BJ (cell line): ENCODE measurements around the gene TANC1. TPM values are rescaled to one million over a fixed set of nuclear protein-coding genes. Genes with fewer than 3 reads are reported as not detected.

Experiments used
- CTCF ChIA-PET: fragments of 350-600 bp; formaldehyde crosslinking; extraction: SDS; loops from one replicate; lab custom pipeline; 2021; ENCODE audit warnings: antibody characterized with exemption, inconsistent platforms; lab: Yijun Ruan, JAX
- POLR2A ChIA-PET: fragments of 300-600 bp; sonication (Branson Sonifier 250); formaldehyde crosslinking; extraction: SDS; loops from one replicate; lab custom pipeline; 2021; ENCODE audit warnings: antibody characterized with exemption; lab: Charles Lee
- DNase-seq: peaks from one replicate; pipeline ENCODE4 v3.0.0-alpha.2; 2011; ENCODE audit warnings: low read depth
- H3K27me3 ChIP-seq: 2 replicates; pipeline ENCODE4 v1.6.0; 2011; ENCODE audit warnings: low read length; ENCODE audit not compliant: control insufficient read depth, insufficient read depth
- H3K36me3 ChIP-seq: 2 replicates; pipeline ENCODE4 v1.5.1; 2011; ENCODE audit warnings: low read length; ENCODE audit not compliant: control insufficient read depth, insufficient read depth
- H3K4me3 ChIP-seq: 2 replicates; pipeline ENCODE4 v1.5.1; 2011; ENCODE audit warnings: low read depth, mild to moderate bottlenecking, control low read depth, low read length
- polyA plus RNA-seq: library from polyadenylated mRNA; depleted of rRNA; stranded (reverse); fragments of >200 nt; gene quantifications from 2 replicates; pipeline ENCODE4 v1.2.3, GENCODE V29; 2011
- TF ChIP-seq, protein P1 (sequence below): IDR thresholded peaks from 2 replicates; pipeline ENCODE4 v1.5.1; 2011; ENCODE audit warnings: low read depth, mild to moderate bottlenecking, control low read depth, inconsistent platforms, low read length, moderate library complexity; ENCODE audit not compliant: insufficient read depth

TANC1 gene
- polyA plus RNA-seq, 1 experiment, result 22.0 TPM

DNA sequence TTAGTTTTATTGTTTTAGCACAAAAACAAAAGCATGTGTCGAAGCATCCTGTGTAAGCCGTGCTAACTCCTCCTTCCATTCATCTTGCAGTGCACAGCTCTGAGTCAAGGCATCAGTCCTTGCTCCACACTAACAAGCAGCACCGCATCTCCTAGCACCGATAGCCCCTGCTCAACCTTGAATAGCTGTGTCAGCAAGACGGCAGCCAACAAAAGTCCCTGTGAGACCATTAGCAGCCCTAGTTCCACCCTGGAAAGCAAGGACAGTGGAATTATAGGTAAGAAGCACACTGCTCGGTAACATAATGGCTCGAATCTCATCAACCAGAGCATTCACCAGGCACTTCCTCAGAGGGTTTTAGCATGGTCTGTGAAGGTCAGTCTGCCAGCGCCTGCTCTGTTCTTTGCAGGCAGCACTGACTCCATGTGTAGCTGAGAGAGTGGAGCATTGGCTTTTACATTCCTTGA is 181.9 kb downstream of the TANC1 start:
- no peaks in the 10 kb centered on the region for H3K27me3 ChIP-seq
- DNase-seq, result no peak
- H3K36me3 ChIP-seq, result peaks cover 4% of the 10 kb centered on the region; the same call in 1 of the 2 replicates
- TF ChIP-seq, protein P1, sequence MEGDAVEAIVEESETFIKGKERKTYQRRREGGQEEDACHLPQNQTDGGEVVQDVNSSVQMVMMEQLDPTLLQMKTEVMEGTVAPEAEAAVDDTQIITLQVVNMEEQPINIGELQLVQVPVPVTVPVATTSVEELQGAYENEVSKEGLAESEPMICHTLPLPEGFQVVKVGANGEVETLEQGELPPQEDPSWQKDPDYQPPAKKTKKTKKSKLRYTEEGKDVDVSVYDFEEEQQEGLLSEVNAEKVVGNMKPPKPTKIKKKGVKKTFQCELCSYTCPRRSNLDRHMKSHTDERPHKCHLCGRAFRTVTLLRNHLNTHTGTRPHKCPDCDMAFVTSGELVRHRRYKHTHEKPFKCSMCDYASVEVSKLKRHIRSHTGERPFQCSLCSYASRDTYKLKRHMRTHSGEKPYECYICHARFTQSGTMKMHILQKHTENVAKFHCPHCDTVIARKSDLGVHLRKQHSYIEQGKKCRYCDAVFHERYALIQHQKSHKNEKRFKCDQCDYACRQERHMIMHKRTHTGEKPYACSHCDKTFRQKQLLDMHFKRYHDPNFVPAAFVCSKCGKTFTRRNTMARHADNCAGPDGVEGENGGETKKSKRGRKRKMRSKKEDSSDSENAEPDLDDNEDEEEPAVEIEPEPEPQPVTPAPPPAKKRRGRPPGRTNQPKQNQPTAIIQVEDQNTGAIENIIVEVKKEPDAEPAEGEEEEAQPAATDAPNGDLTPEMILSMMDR, result no peak
- ChIA-PET POLR2A (interaction anchor here (0.5 kb wide), 1 partner anchor 57 kb away, joined by 3 read pairs; no protein-coding TSS in a partner anchor), CTCF (interaction anchor here (0.6 to 1.2 kb wide), 2 partner anchors 184 to 249 kb away, joined by 3 read pairs; no protein-coding TSS in a partner anchor)
- H3K4me3 ChIP-seq, result no peak overlapping the region

DNA sequence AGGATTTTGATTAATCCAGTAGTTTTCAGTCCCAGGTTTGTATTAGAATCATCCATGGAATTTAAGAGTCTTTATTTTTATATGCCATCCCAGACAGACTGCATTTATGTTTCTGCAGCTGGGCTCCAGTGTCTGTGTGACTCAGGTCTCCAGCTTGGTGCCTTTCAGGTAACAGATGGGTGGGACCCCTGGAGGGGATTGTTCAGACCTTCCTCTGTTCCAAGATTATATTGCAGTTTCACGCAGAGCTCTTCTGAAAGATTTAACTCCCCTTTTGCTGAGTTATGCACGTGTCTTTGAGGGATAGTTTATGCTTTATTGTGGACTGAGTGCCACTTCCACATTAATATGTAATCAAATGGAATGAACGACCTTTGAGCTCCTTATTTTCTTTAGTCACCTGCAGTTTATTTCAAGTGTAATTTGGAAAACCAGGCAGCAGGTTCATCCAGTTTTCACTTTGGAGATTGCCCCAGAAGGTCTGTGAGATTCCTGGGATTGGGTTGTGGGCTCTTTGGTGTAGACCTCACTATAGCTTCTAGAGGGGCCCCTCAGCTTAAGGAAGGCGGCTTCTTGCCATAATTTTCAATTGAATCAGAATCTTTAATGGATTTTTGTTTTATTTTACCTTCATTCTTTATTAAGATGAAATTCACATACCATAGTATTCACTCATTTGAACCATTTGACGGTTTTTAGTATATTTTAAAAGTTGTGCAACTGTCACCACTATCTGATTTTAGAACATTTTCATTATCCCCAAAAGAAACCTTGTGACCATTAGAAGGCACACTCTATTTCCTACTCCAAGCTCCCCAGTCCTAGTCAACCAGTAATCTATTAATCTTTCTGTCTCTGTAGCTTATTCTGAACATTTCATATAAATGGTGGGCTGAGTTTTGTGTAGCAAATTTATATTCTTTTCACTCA is 183.0 kb downstream of the TANC1 start:
- CTCF ChIA-PET, result interaction anchor here (0.9 to 1.8 kb wide), 2 partner anchors 12 to 18 kb away, joined by 3 to 5 read pairs; no protein-coding TSS in a partner anchor
- Histone ChIP-seq H3K36me3 (peaks cover 5% of the 10 kb centered on the region; the same call in 1 of the 2 replicates), H3K27me3 (no peaks in the 10 kb centered on the region), H3K4me3 (no peak overlapping the region)
- POLR2A ChIA-PET, result no interaction called here
- TF ChIP-seq, protein P1, result no peak
- no peak for DNase-seq

DNA sequence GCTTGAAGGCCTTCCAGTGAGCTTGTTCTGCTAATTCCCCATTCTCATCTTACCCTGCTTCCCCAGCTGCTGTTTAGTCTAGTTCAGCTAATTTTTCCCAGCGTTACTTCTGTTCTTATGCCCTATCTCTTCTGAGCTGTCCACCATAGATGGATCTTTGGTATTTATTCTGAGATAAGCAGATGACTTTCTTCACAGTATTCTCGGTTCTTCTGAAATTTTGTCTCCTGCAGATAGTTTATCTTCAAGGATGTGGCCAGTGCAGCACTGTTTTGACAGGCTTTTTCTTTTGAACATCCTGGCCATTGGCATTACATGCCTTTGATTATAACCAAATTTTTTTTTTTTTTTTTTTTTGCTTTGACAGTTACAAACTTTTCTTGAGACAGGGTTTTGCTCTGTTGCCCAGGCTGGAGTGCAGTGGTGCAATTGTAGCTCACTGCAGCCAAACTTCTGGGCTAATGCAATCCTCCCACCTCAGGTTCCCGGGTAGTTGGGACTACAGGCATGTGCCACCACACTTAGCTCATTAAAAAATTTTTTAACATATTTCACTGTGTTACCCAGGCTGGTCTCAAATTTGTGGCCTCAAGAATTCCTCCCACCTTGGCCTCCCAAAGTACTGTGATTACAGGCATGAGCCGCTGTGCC is 183.8 kb downstream of the TANC1 start:
- ChIA-PET CTCF (interaction anchor here (0.9 to 1.8 kb wide), 3 partner anchors 12 to 87 kb away, joined by 3 to 5 read pairs (median 3); no protein-coding TSS in a partner anchor), POLR2A (no interaction called here)
- no peaks in the 10 kb centered on the region for H3K27me3 ChIP-seq
- H3K36me3 ChIP-seq, result peaks cover 5% of the 10 kb centered on the region; the same call in 1 of the 2 replicates
- DNase-seq, result no peak
- TF ChIP-seq, protein P1, result no peak
- H3K4me3 ChIP-seq, result no peak overlapping the region

DNA sequence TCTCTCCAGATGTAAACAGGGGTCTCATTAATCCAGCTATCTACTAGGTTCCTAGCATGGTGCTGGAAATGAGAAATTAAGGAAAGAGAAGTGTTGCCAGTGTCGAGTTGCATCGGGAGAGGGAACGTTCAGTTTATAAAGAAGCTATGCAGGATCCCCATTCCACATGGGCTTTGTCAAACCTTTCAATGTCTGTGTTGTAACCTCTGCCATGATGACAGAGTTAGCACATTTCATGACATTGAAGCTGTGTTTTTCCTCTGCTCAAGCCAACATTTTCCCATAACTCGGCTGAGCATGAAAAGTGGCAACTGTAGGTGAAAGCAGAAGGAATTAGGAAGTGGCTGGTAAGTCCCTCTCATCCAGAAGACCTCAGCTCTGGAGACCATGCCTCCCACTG is 184.6 kb downstream of the TANC1 start:
- ChIA-PET POLR2A (no interaction called here), CTCF (interaction anchor here (0.7 to 1.0 kb wide), 2 partner anchors 87 to 261 kb away, joined by 3 read pairs; no protein-coding TSS in a partner anchor)
- Histone ChIP-seq H3K36me3 (peaks cover 5% of the 10 kb centered on the region; the same call in 1 of the 2 replicates), H3K4me3 (no peak overlapping the region), H3K27me3 (no peaks in the 10 kb centered on the region)
- no peak for DNase-seq
- TF ChIP-seq, protein P1, result no peak
